Esophagus squamous epithelium (tissue), 5 donors: Measurements from ENCODE around the gene FBRS. TPM values are rescaled to one million over a fixed set of nuclear protein-coding genes. Genes with fewer than 3 reads are reported as not detected.

Source experiments
- DNase-seq: peaks from one replicate; lab custom pipeline; 2025; lab: John Stamatoyannopoulos, UW
- H3K27ac ChIP-seq, 4 donors: fragments of 200-600 bp; sonication (generic); one replicate each; pipeline ENCODE4 v1.5.1; 2016 to 2019; ENCODE audit warnings: mild to moderate bottlenecking in 1 of 4
- H3K27me3 ChIP-seq, 4 donors: fragments of 200-600 bp; sonication (generic); 1 replicate in 3 of 4; 2 replicates in 1 of 4; pipeline versions ENCODE4 v1.5.1 to v1.6.0; 2017 to 2021; ENCODE audit warnings: antibody characterized with exemption in 1 of 4
- H3K36me3 ChIP-seq, 3 donors: fragments of 200-600 bp; sonication (generic); one replicate each; pipeline ENCODE4 v1.5.1; 2016 to 2019
- H3K4me1 ChIP-seq, 3 donors: fragments of 200-600 bp; sonication (generic); one replicate each; pipeline ENCODE4 v1.5.1; 2017 to 2019
- H3K4me3 ChIP-seq, 4 donors: fragments of 200-600 bp; sonication (generic); 1 replicate in 3 of 4; 2 replicates in 1 of 4; pipeline ENCODE4 v1.5.1; 2016 to 2019; ENCODE audit warnings: mild to moderate bottlenecking in 2 of 4, moderate library complexity in 1 of 4
- H3K9me3 ChIP-seq, 3 donors: fragments of 200-600 bp; sonication (generic); one replicate each; pipeline ENCODE4 v1.5.1; 2016 to 2019
- POLR2A ChIP-seq, 4 donors: fragments of 450-650 bp; IDR thresholded peaks; one replicate each; pipeline ENCODE4 v1.6.1; 2017; ENCODE audit warnings: antibody characterized with exemption in 4 of 4, mild to moderate bottlenecking in 4 of 4, moderate library complexity in 3 of 4
- WGBS, 2 donors: methylation state at CpG; one replicate each; pipeline ENCODE4 v1.1.5; 2018; 5-methylcytosine and 5-hydroxymethylcytosine counted together
- intact Hi-C: fragments of 100-400 bp; cut with DNase I; formaldehyde crosslinking; loops from one replicate; pipeline ENCODE4 v1.15.0; 2022
- total RNA-seq, 4 donors: library from RNA; depleted of rRNA; stranded (reverse); fragments of >200 nt; gene quantifications; one replicate each; pipeline ENCODE4 v1.1.0, GENCODE V29; 2016
- TF ChIP-seq, protein P1 (sequence below), 6 experiments: fragments of 450-650 bp in 4 of 6; fragments of 200-600 bp in 2 of 6; sonication (generic) in 2 of 6; IDR thresholded peaks; one replicate each; pipeline ENCODE4 v1.5.1; 2016 to 2019; ENCODE audit warnings: antibody characterized with exemption in 6 of 6, mild to moderate bottlenecking in 4 of 6, moderate library complexity in 4 of 6
- donor health status: DM: yes; HTN: yes; CAD: no.

Gene FBRS
- total RNA-seq, 4 donors from 2014 or later, result 22.3 to 80.2 (median 45.3) TPM

DNA sequence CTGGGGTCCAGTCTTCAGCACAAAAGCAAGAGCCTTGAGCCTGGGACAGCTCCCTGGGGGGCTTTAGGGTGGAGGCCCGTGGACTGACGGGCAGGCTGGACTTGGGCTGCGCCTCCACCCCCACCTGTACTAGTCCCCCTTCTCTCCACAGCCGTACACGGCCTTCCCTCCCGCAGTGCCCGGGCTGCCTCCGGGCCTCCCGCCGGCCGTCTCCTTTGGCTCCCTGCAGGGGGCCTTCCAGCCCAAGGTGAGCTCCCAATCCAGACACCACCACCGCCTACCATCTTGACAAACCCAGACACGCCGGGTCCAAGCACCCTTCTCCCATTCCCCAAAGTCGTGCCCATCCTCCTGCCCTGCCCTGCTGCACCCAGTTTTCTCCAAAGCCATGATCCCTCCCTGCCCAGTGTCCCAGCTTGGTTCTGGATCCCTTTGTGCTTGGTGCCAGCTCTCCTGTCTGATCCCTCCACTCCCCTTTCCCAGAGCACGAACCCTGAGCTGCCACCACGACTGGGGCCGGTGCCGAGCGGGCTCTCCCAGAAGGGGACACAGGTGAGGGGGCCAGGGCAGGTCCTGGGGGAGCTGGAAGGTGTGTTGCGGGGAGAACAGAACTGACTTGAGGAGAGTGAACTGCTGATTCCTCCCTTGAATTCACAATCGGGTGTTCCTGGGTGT, 7.1 kb downstream of the FBRS start:
- Histone ChIP-seq H3K9me3 (no peaks in the 10 kb centered on the region), H3K4me1 (peaks cover 21 to 50% (median 22%) of the 10 kb centered on the region in 3 donors), H3K27me3 (no peaks in the 10 kb centered on the region), H3K4me3 (no peak overlapping the region), H3K36me3 (peaks cover 67 to 98% (median 76%) of the 10 kb centered on the region in 3 donors), H3K27ac (no peak overlapping the region)
- DNase-seq, result no peak
- TF ChIP-seq, protein P1, sequence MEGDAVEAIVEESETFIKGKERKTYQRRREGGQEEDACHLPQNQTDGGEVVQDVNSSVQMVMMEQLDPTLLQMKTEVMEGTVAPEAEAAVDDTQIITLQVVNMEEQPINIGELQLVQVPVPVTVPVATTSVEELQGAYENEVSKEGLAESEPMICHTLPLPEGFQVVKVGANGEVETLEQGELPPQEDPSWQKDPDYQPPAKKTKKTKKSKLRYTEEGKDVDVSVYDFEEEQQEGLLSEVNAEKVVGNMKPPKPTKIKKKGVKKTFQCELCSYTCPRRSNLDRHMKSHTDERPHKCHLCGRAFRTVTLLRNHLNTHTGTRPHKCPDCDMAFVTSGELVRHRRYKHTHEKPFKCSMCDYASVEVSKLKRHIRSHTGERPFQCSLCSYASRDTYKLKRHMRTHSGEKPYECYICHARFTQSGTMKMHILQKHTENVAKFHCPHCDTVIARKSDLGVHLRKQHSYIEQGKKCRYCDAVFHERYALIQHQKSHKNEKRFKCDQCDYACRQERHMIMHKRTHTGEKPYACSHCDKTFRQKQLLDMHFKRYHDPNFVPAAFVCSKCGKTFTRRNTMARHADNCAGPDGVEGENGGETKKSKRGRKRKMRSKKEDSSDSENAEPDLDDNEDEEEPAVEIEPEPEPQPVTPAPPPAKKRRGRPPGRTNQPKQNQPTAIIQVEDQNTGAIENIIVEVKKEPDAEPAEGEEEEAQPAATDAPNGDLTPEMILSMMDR (IDR thresholded peaks at IDR 0.05), result no peak
- TF ChIP-seq POLR2A (IDR thresholded peaks at IDR 0.05), result no peak
- intact Hi-C loops, result no loop called here
- 81% methylated on average over 8 of the region's 22 CpGs for WGBS, 2 donors

DNA sequence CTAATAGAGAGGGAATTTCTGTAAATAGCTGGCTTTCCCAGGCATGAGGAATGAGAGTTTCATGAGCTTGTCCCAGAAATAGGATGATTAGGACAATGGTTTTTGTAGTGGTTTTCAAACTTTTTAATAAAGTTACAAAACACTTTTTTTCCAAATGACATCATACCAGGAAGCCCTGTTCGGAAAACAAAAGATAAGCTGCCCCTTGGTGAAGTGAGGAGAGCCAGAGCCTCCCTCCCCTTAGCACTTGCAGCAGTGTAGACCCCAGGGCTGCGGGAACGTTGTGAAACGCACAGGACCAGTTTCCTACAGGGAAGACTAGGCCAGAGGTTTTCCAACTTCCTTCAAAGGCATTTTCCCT, 7.6 kb downstream of the FBRS start:
- Histone ChIP-seq H3K4me1 (peaks cover 16 to 44% (median 17%) of the 10 kb centered on the region in 3 donors), H3K27me3 (no peaks in the 10 kb centered on the region), H3K9me3 (no peaks in the 10 kb centered on the region), H3K27ac (no peak overlapping the region), H3K36me3 (peaks cover 71 to 100% (median 78%) of the 10 kb centered on the region in 3 donors), H3K4me3 (no peak overlapping the region)
- TF ChIP-seq POLR2A (IDR thresholded peaks at IDR 0.05), result no peak
- TF ChIP-seq, protein P1 (IDR thresholded peaks at IDR 0.05), result no peak
- 86% methylated on average over 4 of the region's 4 CpGs; no CpG with 5 or more reads in 1 of the 2 donors for WGBS, 2 donors
- intact Hi-C loops, result no loop called here
- DNase-seq, result no peak

DNA sequence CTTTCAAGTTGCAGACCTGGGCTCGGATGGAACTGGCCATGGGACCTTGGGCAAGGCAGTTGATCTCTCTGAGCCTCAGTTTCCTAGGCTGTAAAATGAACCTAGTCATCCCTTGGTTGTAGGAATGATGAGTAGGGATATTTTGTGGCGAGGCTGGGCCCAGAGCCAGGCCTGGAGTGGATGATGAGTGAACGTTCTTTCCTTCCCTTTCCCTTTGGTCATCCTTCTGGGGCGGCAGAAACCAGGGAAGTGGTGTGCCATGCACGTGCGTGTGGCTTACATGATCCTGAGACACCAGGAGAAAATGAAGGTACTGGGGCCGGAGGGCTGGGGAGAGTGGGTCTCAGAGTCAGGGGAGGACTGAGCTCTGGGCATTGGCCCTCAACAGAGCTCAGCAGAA, 8.4 kb downstream of the FBRS start:
- Histone ChIP-seq H3K9me3 (no peaks in the 10 kb centered on the region), H3K27me3 (no peaks in the 10 kb centered on the region), H3K4me1 (peaks cover 7 to 36% (median 9%) of the 10 kb centered on the region in 3 donors), H3K36me3 (peaks cover 71 to 95% (median 78%) of the 10 kb centered on the region in 3 donors), H3K4me3 (no peak overlapping the region), H3K27ac (no peak overlapping the region)
- DNase-seq, result no peak
- 77 to 83% methylated on average over 3 to 4 of the region's 7 CpGs for WGBS, 2 donors
- TF ChIP-seq, protein P1 (IDR thresholded peaks at IDR 0.05), result no peak
- TF ChIP-seq POLR2A (IDR thresholded peaks at IDR 0.05), result no peak
- intact Hi-C loops, result no loop called here

DNA sequence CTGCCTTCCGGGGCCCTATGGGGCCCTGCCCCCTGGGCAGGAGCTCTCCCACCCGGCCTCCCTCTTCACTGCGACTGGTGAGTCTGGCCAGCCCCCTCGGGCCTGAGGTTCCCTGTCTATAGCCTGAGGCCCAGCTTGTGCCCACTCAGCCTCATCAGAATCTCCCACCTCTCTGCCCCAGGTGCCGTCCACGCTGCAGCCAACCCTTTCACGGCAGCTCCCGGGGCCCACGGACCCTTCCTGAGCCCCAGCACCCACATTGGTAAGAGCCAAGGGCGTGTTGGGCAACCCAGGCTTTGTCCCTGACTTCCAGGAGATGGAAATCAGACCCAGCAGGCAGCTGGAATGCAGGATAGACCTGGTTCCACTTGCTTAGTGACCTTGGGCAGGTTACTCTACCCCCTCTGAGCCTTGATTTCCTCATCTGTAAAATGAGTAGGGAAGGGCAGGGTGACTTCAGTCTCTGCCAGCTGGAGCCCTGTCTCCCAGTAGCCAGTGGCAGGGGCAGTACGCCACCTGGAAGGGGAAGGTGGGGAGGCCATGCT, 9.2 kb downstream of the FBRS start:
- H3K36me3 ChIP-seq, result peaks cover 71 to 88% (median 74%) of the 10 kb centered on the region in 3 donors
- intact Hi-C loops, result no loop called here
- H3K9me3 ChIP-seq, result no peaks in the 10 kb centered on the region
- H3K4me1 ChIP-seq, result peaks cover 0 to 28% (median 9%) of the 10 kb centered on the region in 3 donors
- no peak overlapping the region for H3K27ac ChIP-seq
- H3K4me3 ChIP-seq, result no peak overlapping the region
- no peak for TF ChIP-seq POLR2A (IDR thresholded peaks at IDR 0.05)
- TF ChIP-seq, protein P1 (IDR thresholded peaks at IDR 0.05), result no peak
- no peak for DNase-seq
- no peaks in the 10 kb centered on the region for H3K27me3 ChIP-seq
- 93% methylated on average over 5 of the region's 11 CpGs; no CpG with 5 or more reads in 1 of the 2 donors for WGBS, 2 donors

DNA sequence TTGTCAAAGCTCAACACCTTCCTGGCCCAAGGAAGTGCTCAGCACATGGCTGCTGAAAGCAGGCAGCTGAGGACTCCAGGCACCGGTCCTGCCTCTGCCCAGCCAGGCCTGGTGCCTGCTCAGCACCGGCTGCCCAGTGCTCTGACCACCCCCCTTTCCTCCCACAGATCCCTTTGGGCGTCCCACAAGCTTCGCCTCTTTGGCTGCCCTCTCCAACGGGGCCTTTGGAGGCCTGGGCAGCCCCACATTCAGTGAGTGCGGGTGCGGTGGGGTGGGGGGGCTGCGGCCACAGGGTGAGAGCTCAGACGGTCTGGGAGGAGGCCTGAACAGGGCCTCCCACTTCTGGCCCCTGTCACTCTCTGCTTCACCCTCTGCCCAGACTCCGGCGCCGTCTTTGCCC, 10.2 kb downstream of the FBRS start:
- H3K4me1 ChIP-seq, result peaks cover 0 to 19% (median under 1%) of the 10 kb centered on the region in 3 donors
- H3K36me3 ChIP-seq, result peaks cover 61 to 78% (median 65%) of the 10 kb centered on the region in 3 donors
- intact Hi-C loops, result no loop called here
- no peak for TF ChIP-seq POLR2A (IDR thresholded peaks at IDR 0.05)
- TF ChIP-seq, protein P1 (IDR thresholded peaks at IDR 0.05), result no peak
- H3K27me3 ChIP-seq, result no peaks in the 10 kb centered on the region
- H3K9me3 ChIP-seq, result no peaks in the 10 kb centered on the region
- H3K4me3 ChIP-seq, result no peak overlapping the region
- WGBS, 2 donors, result 100% methylated on average over 3 of the region's 12 CpGs
- no peak for DNase-seq
- no peak overlapping the region for H3K27ac ChIP-seq
